ENCODE data around the gene TBC1D2B. TPM values are rescaled to one million over a fixed set of nuclear protein-coding genes. Genes with fewer than 3 reads are reported as not detected.

The TBC1D2B gene
- total RNA-seq, 1 donor from 2014 or later = 13.8 TPM

- no peaks in the 10 kb centered on the region for H3K9me3 Mint-ChIP-seq (ENCODE audit: unreplicated experiment)
- TF ChIP-seq, protein P1, sequence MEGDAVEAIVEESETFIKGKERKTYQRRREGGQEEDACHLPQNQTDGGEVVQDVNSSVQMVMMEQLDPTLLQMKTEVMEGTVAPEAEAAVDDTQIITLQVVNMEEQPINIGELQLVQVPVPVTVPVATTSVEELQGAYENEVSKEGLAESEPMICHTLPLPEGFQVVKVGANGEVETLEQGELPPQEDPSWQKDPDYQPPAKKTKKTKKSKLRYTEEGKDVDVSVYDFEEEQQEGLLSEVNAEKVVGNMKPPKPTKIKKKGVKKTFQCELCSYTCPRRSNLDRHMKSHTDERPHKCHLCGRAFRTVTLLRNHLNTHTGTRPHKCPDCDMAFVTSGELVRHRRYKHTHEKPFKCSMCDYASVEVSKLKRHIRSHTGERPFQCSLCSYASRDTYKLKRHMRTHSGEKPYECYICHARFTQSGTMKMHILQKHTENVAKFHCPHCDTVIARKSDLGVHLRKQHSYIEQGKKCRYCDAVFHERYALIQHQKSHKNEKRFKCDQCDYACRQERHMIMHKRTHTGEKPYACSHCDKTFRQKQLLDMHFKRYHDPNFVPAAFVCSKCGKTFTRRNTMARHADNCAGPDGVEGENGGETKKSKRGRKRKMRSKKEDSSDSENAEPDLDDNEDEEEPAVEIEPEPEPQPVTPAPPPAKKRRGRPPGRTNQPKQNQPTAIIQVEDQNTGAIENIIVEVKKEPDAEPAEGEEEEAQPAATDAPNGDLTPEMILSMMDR (IDR thresholded peaks at IDR 0.05; ENCODE audit: unreplicated experiment) = no peak
- H3K27me3 Mint-ChIP-seq (ENCODE audit: unreplicated experiment) = peaks cover 4% of the 10 kb centered on the region
- H3K4me3 Mint-ChIP-seq (ENCODE audit: unreplicated experiment) = no peak overlapping the region
- H3K36me3 Mint-ChIP-seq (ENCODE audit: low read depth, unreplicated experiment) = no peaks in the 10 kb centered on the region
- H3K27ac Mint-ChIP-seq (ENCODE audit: unreplicated experiment) = no peak overlapping the region
- DNase-seq (ENCODE audit: low spot score) = no peak
- H3K4me1 Mint-ChIP-seq (ENCODE audit: unreplicated experiment) = peaks cover 14% of the 10 kb centered on the region
These were observed 25.2 kb upstream of the TBC1D2B start for GRCh38 chr15:78102741-78103140.

DNA sequence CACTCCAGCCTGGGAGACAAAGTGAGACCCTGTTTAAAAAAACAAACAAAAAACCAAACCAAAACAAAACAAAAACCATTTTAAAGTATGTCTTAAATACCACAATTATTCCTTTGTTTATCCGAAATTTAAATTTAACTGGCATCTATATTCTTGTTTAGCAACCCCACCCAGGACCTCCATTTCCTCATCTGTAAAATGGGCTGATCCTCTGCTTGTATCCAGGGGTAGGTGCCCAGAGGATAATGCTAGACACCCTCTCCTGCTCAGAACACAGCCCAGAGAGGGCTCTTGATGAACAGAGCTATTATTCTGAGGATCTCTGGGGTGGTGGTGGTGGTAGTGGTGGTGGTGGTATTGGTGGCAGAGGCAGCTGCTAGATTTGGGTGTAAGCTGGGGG lies 24.7 kb upstream of the TBC1D2B start:
- Mint-ChIP-seq H3K36me3 (ENCODE audit: low read depth, unreplicated experiment) (no peaks in the 10 kb centered on the region), H3K9me3 (ENCODE audit: unreplicated experiment) (no peaks in the 10 kb centered on the region), H3K27ac (ENCODE audit: unreplicated experiment) (no peak overlapping the region), H3K4me1 (ENCODE audit: unreplicated experiment) (peaks cover 14% of the 10 kb centered on the region), H3K4me3 (ENCODE audit: unreplicated experiment) (no peak overlapping the region), H3K27me3 (ENCODE audit: unreplicated experiment) (peaks cover 4% of the 10 kb centered on the region)
- no peak for DNase-seq (ENCODE audit: low spot score)
- TF ChIP-seq, protein P1 (IDR thresholded peaks at IDR 0.05; ENCODE audit: unreplicated experiment) = no peak

GRCh38 chr15:78101423-78102105 lies 24.1 kb upstream of the TBC1D2B start:
- Mint-ChIP-seq H3K27ac (ENCODE audit: unreplicated experiment) (no peak overlapping the region), H3K9me3 (ENCODE audit: unreplicated experiment) (no peaks in the 10 kb centered on the region), H3K4me1 (ENCODE audit: unreplicated experiment) (peaks cover 14% of the 10 kb centered on the region), H3K27me3 (ENCODE audit: unreplicated experiment) (peaks cover 4% of the 10 kb centered on the region), H3K36me3 (ENCODE audit: low read depth, unreplicated experiment) (no peaks in the 10 kb centered on the region), H3K4me3 (ENCODE audit: unreplicated experiment) (no peak overlapping the region)
- TF ChIP-seq, protein P1 (IDR thresholded peaks at IDR 0.05; ENCODE audit: unreplicated experiment) = no peak
- DNase-seq (ENCODE audit: low spot score) = no peak

- H3K4me1 Mint-ChIP-seq (ENCODE audit: unreplicated experiment) = peaks cover 12% of the 10 kb centered on the region
- H3K4me3 Mint-ChIP-seq (ENCODE audit: unreplicated experiment) = no peak overlapping the region
- no peaks in the 10 kb centered on the region for H3K9me3 Mint-ChIP-seq (ENCODE audit: unreplicated experiment)
- H3K27ac Mint-ChIP-seq (ENCODE audit: unreplicated experiment) = no peak overlapping the region
- TF ChIP-seq, protein P1 (IDR thresholded peaks at IDR 0.05; ENCODE audit: unreplicated experiment) = no peak
- H3K36me3 Mint-ChIP-seq (ENCODE audit: low read depth, unreplicated experiment) = no peaks in the 10 kb centered on the region
- peaks cover 4% of the 10 kb centered on the region for H3K27me3 Mint-ChIP-seq (ENCODE audit: unreplicated experiment)
- DNase-seq (ENCODE audit: low spot score) = no peak
These were observed 23.4 kb upstream of the TBC1D2B start for GRCh38 chr15:78100886-78101285.

GRCh38 chr15:78098131-78098755 lies 20.7 kb upstream of the TBC1D2B start:
- H3K9me3 Mint-ChIP-seq (ENCODE audit: unreplicated experiment) = no peaks in the 10 kb centered on the region
- no peak overlapping the region for H3K27ac Mint-ChIP-seq (ENCODE audit: unreplicated experiment)
- H3K27me3 Mint-ChIP-seq (ENCODE audit: unreplicated experiment) = no peaks in the 10 kb centered on the region
- no peaks in the 10 kb centered on the region for H3K36me3 Mint-ChIP-seq (ENCODE audit: low read depth, unreplicated experiment)
- TF ChIP-seq, protein P1 (IDR thresholded peaks at IDR 0.05; ENCODE audit: unreplicated experiment) = no peak
- H3K4me3 Mint-ChIP-seq (ENCODE audit: unreplicated experiment) = no peak overlapping the region
- no peak for DNase-seq (ENCODE audit: low spot score)
- H3K4me1 Mint-ChIP-seq (ENCODE audit: unreplicated experiment) = no peaks in the 10 kb centered on the region
